GM23338 (cell line): ENCODE data around the gene SH3BP2. TPM values are rescaled to one million over a fixed set of nuclear protein-coding genes. Genes with fewer than 3 reads are reported as not detected.

Experiments used
- ATAC-seq: fragments of 200-7000 bp; cut with Tn5 transposase; 3 replicates; pipeline ENCODE4 v1.9.1; 2020
- DNase-seq: peaks from one replicate; pipeline ENCODE4 v3.0.0-alpha.2; 2015; ENCODE audit warnings: low spot score
- H2AFZ ChIP-seq: fragments of 200-600 bp; sonication (generic); 2 replicates; pipeline ENCODE4 v1.8.0; 2016; ENCODE audit warnings: antibody characterized with exemption, mild to moderate bottlenecking, moderate library complexity
- H3F3A ChIP-seq: fragments of 200-600 bp; sonication (generic); replicated peaks from 2 replicates; pipeline ENCODE4 v1.8.0; 2017; ENCODE audit warnings: antibody characterized with exemption, mixed run types, low read depth
- H3K27ac ChIP-seq: fragments of 200-600 bp; sonication (generic); 2 replicates; pipeline ENCODE4 v1.6.1; 2016; ENCODE audit warnings: low read depth
- H3K27me3 ChIP-seq: fragments of 200-600 bp; sonication (generic); 2 replicates; pipeline ENCODE4 v1.8.0; 2016; ENCODE audit warnings: mild to moderate bottlenecking, mixed run types, moderate library complexity; ENCODE audit not compliant: insufficient read depth
- H3K36me3 ChIP-seq: fragments of 200-600 bp; sonication (generic); 2 replicates; pipeline ENCODE4 v1.8.0; 2016; ENCODE audit warnings: mild to moderate bottlenecking; ENCODE audit not compliant: insufficient read depth
- H3K4me1 ChIP-seq: fragments of 200-600 bp; sonication (generic); 2 replicates; pipeline ENCODE4 v1.8.0; 2016; ENCODE audit warnings: mild to moderate bottlenecking, moderate library complexity; ENCODE audit not compliant: insufficient read depth
- H3K4me2 ChIP-seq: fragments of 200-600 bp; sonication (generic); 2 replicates; pipeline ENCODE4 v1.7.1; 2017; ENCODE audit warnings: mixed run types
- H3K4me3 ChIP-seq: fragments of 200-600 bp; sonication (generic); 2 replicates; pipeline ENCODE4 v1.6.1; 2016; ENCODE audit warnings: mixed run types
- H3K79me2 ChIP-seq: fragments of 200-600 bp; sonication (generic); replicated peaks from 2 replicates; pipeline ENCODE4 v1.8.0; 2017; ENCODE audit warnings: mild to moderate bottlenecking; ENCODE audit not compliant: insufficient read depth
- H3K9me2 ChIP-seq: fragments of 200-600 bp; sonication (generic); 2 replicates; pipeline ENCODE4 v1.8.0; 2017; ENCODE audit not compliant: insufficient read depth
- H4K20me1 ChIP-seq: fragments of 200-600 bp; sonication (generic); replicated peaks from 2 replicates; pipeline ENCODE4 v1.8.0; 2017; ENCODE audit warnings: mild to moderate bottlenecking; ENCODE audit not compliant: insufficient read depth
- H3K27ac Mint-ChIP-seq: 2 replicates; pipeline ENCODE4 v1.8.0; 2020; ENCODE audit warnings: inconsistent platforms, mild to moderate bottlenecking, moderate library complexity, mixed read lengths
- H3K27me3 Mint-ChIP-seq: 3 replicates; pipeline ENCODE4 v1.8.0; 2022; ENCODE audit warnings: low read depth, mild to moderate bottlenecking, moderate library complexity, mixed read lengths, inconsistent platforms; ENCODE audit not compliant: insufficient read depth, poor library complexity
- H3K36me3 Mint-ChIP-seq: 3 replicates; pipeline ENCODE4 v1.8.0; 2021; ENCODE audit warnings: low read depth, mild to moderate bottlenecking, inconsistent platforms, moderate library complexity, mixed read lengths
- H3K4me1 Mint-ChIP-seq: 3 replicates; pipeline ENCODE4 v1.8.0; 2020; ENCODE audit warnings: mild to moderate bottlenecking, inconsistent platforms, mixed read lengths
- H3K4me3 Mint-ChIP-seq: 3 replicates; pipeline ENCODE4 v1.8.0; 2021; ENCODE audit warnings: moderate library complexity, mild to moderate bottlenecking, inconsistent platforms, mixed read lengths
- H3K9me3 Mint-ChIP-seq: 3 replicates; pipeline ENCODE4 v1.8.0; 2020; ENCODE audit warnings: moderate library complexity, mild to moderate bottlenecking, inconsistent platforms, mixed read lengths
- CREB1 ChIP-seq: fragments of 250-450 bp; sonication (Bioruptor Pico); IDR thresholded peaks from 2 replicates; pipeline ENCODE4 v1.5.0; 2020; ENCODE audit warnings: low read depth, mild to moderate bottlenecking, moderate library complexity
- EZH2 ChIP-seq: fragments of 200-600 bp; sonication (generic); IDR thresholded peaks from one replicate; pipeline ENCODE4 v1.8.0; 2017; ENCODE audit warnings: antibody characterized with exemption, mild to moderate bottlenecking, low read depth; ENCODE audit not compliant: unreplicated experiment
- EZH2phosphoT487 ChIP-seq: fragments of 200-600 bp; sonication (generic); IDR thresholded peaks from one replicate; pipeline ENCODE4 v1.8.1; 2018; ENCODE audit warnings: antibody characterized with exemption; ENCODE audit not compliant: unreplicated experiment
- JUNB ChIP-seq: IDR thresholded peaks from one replicate; pipeline ENCODE4 v1.6.1; 2016; ENCODE audit warnings: antibody characterized with exemption; ENCODE audit not compliant: unreplicated experiment
- NANOG ChIP-seq: IDR thresholded peaks from 2 replicates; pipeline ENCODE4 v1.6.1; 2016; ENCODE audit warnings: antibody characterized with exemption, borderline replicate concordance
- POLR2AphosphoS5 ChIP-seq: IDR thresholded peaks from 2 replicates; pipeline ENCODE4 v1.6.1; 2016; ENCODE audit warnings: antibody characterized with exemption, low read depth
- STAT1 ChIP-seq: IDR thresholded peaks from one replicate; pipeline ENCODE4 v1.6.1; 2016; ENCODE audit warnings: antibody characterized with exemption; ENCODE audit not compliant: unreplicated experiment
- ZNF114 ChIP-seq: fragments of 250-450 bp; sonication (Bioruptor Pico); IDR thresholded peaks from 2 replicates; pipeline ENCODE4 v1.5.0; 2020; ENCODE audit warnings: mild to moderate bottlenecking, moderate library complexity
- ZNF331 ChIP-seq: fragments of 250-450 bp; sonication (Bioruptor Pico); IDR thresholded peaks from 2 replicates; pipeline ENCODE4 v1.5.0; 2020; ENCODE audit warnings: low read depth, mild to moderate bottlenecking, moderate library complexity
- polyA plus RNA-seq: library from polyadenylated mRNA; unstranded; fragments of >200 nt; fragmentation: Nextera tagmentation; extraction: Ambion mirVana; gene quantifications from 2 replicates; pipeline ENCODE4 v1.2.1, GENCODE V29; 2016
- total RNA-seq: library from RNA; depleted of rRNA; stranded (reverse); fragments of >200 nt; shearing (Covaris generic); gene quantifications from 2 replicates; pipeline ENCODE4 v1.2.3, GENCODE V29; 2014
- TF ChIP-seq, protein P1 (sequence below): fragments of 250-450 bp; sonication (Bioruptor Pico); IDR thresholded peaks from 2 replicates; pipeline ENCODE4 v1.5.0; 2020; ENCODE audit warnings: mild to moderate bottlenecking, moderate library complexity
- TF ChIP-seq, protein P2 (sequence below): IDR thresholded peaks from one replicate; pipeline ENCODE4 v1.6.1; 2018; ENCODE audit warnings: antibody characterized with exemption; ENCODE audit not compliant: unreplicated experiment
- TF ChIP-seq, protein P3 (sequence below), 2 experiments: fragments of 200-600 bp in 1 of 2; sonication (generic) in 1 of 2; conservative IDR thresholded peaks; 2 replicates each; pipeline versions ENCODE4 v1.5.1 to v1.6.1; 2016 to 2017; ENCODE audit warnings: antibody characterized with exemption in 2 of 2, low read depth in 2 of 2, mild to moderate bottlenecking in 2 of 2, moderate library complexity in 1 of 2
- TF ChIP-seq, protein P4 (sequence below): IDR thresholded peaks from 2 replicates; pipeline ENCODE4 v1.6.1; 2016; ENCODE audit warnings: antibody characterized with exemption

Gene SH3BP2
- total and polyA plus RNA-seq, 2 experiments from 2014 or later: 15.2 to 43.9 TPM

DNA sequence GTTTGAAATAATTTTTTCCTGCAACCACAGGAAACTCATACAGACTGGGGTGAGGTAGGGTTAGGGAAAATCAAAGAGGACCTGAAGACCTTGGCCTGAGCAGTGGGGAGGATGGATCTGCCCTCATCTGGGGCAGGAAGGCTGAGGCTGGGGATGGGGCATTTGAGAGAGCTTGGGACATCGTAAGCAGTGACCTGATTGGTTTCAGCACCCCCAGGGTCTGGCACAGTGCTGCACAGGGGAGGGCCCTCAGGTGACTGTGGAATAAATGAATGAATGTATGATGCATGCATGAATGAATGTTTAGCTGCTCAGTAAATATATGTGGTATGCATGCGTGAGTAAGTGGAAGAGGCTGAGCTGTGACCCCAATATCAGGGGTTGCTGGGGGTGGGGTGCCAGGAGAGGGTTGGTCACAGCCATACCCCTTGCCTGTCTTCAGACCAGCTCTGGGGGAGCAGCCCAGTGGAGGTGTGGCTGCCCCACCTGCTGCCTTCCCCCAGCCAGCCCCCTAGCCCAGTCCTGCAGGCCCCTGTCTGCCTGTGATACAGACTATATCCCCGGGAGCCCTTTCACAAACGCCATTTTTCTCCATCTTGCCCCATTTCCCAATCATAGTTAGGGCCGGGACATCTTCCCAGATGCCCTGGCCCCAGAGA lies 25.7 kb upstream of the SH3BP2 start:
- Mint-ChIP-seq H3K9me3 (peaks cover 6% of the 10 kb centered on the region; the same call in 2 of the 3 replicates), H3K4me1 (peaks cover 11% of the 10 kb centered on the region)
- no peak for ATAC-seq

More for the DNA sequence above, 25.7 kb upstream of the SH3BP2 start:
- no peak for DNase-seq
- H3K4me3 Mint-ChIP-seq: no peak overlapping the region
- peaks cover 11% of the 10 kb centered on the region; the same call in 1 of the 3 replicates for H3K36me3 Mint-ChIP-seq
- H2AFZ ChIP-seq: no peak overlapping the region
- H3K4me1 ChIP-seq: peaks cover 17% of the 10 kb centered on the region
- no peak overlapping the region for H3K27ac Mint-ChIP-seq
- no peak overlapping the region for H3K27ac ChIP-seq
- no peak for TF ChIP-seq CREB1 (CRISPR knock-in tag)
- TF ChIP-seq, protein P1, sequence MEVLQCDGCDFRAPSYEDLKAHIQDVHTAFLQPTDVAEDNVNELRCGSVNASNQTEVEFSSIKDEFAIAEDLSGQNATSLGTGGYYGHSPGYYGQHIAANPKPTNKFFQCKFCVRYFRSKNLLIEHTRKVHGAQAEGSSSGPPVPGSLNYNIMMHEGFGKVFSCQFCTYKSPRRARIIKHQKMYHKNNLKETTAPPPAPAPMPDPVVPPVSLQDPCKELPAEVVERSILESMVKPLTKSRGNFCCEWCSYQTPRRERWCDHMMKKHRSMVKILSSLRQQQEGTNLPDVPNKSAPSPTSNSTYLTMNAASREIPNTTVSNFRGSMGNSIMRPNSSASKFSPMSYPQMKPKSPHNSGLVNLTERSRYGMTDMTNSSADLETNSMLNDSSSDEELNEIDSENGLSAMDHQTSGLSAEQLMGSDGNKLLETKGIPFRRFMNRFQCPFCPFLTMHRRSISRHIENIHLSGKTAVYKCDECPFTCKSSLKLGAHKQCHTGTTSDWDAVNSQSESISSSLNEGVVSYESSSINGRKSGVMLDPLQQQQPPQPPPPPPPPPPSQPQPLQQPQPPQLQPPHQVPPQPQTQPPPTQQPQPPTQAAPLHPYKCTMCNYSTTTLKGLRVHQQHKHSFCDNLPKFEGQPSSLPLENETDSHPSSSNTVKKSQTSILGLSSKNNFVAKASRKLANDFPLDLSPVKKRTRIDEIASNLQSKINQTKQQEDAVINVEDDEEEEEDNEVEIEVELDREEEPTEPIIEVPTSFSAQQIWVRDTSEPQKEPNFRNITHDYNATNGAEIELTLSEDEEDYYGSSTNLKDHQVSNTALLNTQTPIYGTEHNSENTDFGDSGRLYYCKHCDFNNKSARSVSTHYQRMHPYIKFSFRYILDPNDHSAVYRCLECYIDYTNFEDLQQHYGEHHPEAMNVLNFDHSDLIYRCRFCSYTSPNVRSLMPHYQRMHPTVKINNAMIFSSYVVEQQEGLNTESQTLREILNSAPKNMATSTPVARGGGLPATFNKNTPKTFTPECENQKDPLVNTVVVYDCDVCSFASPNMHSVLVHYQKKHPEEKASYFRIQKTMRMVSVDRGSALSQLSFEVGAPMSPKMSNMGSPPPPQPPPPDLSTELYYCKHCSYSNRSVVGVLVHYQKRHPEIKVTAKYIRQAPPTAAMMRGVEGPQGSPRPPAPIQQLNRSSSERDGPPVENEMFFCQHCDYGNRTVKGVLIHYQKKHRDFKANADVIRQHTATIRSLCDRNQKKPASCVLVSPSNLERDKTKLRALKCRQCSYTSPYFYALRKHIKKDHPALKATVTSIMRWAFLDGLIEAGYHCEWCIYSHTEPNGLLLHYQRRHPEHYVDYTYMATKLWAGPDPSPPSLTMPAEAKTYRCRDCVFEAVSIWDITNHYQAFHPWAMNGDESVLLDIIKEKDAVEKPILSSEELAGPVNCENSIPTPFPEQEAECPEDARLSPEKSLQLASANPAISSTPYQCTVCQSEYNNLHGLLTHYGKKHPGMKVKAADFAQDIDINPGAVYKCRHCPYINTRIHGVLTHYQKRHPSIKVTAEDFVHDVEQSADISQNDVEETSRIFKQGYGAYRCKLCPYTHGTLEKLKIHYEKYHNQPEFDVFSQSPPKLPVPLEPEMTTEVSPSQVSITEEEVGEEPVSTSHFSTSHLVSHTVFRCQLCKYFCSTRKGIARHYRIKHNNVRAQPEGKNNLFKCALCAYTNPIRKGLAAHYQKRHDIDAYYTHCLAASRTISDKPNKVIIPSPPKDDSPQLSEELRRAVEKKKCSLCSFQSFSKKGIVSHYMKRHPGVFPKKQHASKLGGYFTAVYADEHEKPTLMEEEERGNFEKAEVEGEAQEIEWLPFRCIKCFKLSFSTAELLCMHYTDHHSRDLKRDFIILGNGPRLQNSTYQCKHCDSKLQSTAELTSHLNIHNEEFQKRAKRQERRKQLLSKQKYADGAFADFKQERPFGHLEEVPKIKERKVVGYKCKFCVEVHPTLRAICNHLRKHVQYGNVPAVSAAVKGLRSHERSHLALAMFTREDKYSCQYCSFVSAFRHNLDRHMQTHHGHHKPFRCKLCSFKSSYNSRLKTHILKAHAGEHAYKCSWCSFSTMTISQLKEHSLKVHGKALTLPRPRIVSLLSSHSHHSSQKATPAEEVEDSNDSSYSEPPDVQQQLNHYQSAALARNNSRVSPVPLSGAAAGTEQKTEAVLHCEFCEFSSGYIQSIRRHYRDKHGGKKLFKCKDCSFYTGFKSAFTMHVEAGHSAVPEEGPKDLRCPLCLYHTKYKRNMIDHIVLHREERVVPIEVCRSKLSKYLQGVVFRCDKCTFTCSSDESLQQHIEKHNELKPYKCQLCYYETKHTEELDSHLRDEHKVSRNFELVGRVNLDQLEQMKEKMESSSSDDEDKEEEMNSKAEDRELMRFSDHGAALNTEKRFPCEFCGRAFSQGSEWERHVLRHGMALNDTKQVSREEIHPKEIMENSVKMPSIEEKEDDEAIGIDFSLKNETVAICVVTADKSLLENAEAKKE (CRISPR knock-in tag): no peak
- no peak for TF ChIP-seq JUNB
- TF ChIP-seq ZNF331 (CRISPR knock-in tag): no peak
- TF ChIP-seq EZH2phosphoT487: no peak
- TF ChIP-seq ZNF114 (CRISPR knock-in tag): no peak
- TF ChIP-seq, protein P2, sequence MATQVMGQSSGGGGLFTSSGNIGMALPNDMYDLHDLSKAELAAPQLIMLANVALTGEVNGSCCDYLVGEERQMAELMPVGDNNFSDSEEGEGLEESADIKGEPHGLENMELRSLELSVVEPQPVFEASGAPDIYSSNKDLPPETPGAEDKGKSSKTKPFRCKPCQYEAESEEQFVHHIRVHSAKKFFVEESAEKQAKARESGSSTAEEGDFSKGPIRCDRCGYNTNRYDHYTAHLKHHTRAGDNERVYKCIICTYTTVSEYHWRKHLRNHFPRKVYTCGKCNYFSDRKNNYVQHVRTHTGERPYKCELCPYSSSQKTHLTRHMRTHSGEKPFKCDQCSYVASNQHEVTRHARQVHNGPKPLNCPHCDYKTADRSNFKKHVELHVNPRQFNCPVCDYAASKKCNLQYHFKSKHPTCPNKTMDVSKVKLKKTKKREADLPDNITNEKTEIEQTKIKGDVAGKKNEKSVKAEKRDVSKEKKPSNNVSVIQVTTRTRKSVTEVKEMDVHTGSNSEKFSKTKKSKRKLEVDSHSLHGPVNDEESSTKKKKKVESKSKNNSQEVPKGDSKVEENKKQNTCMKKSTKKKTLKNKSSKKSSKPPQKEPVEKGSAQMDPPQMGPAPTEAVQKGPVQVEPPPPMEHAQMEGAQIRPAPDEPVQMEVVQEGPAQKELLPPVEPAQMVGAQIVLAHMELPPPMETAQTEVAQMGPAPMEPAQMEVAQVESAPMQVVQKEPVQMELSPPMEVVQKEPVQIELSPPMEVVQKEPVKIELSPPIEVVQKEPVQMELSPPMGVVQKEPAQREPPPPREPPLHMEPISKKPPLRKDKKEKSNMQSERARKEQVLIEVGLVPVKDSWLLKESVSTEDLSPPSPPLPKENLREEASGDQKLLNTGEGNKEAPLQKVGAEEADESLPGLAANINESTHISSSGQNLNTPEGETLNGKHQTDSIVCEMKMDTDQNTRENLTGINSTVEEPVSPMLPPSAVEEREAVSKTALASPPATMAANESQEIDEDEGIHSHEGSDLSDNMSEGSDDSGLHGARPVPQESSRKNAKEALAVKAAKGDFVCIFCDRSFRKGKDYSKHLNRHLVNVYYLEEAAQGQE: no peak
- TF ChIP-seq EZH2: no peak
- TF ChIP-seq POLR2AphosphoS5: no peak
- TF ChIP-seq STAT1: no peak
- no peak for TF ChIP-seq NANOG
- TF ChIP-seq, protein P3, sequence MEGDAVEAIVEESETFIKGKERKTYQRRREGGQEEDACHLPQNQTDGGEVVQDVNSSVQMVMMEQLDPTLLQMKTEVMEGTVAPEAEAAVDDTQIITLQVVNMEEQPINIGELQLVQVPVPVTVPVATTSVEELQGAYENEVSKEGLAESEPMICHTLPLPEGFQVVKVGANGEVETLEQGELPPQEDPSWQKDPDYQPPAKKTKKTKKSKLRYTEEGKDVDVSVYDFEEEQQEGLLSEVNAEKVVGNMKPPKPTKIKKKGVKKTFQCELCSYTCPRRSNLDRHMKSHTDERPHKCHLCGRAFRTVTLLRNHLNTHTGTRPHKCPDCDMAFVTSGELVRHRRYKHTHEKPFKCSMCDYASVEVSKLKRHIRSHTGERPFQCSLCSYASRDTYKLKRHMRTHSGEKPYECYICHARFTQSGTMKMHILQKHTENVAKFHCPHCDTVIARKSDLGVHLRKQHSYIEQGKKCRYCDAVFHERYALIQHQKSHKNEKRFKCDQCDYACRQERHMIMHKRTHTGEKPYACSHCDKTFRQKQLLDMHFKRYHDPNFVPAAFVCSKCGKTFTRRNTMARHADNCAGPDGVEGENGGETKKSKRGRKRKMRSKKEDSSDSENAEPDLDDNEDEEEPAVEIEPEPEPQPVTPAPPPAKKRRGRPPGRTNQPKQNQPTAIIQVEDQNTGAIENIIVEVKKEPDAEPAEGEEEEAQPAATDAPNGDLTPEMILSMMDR (conservative IDR thresholded peaks at IDR 0.05; ENCODE audit: low read depth in 2 of 2): no peak
- TF ChIP-seq, protein P4, sequence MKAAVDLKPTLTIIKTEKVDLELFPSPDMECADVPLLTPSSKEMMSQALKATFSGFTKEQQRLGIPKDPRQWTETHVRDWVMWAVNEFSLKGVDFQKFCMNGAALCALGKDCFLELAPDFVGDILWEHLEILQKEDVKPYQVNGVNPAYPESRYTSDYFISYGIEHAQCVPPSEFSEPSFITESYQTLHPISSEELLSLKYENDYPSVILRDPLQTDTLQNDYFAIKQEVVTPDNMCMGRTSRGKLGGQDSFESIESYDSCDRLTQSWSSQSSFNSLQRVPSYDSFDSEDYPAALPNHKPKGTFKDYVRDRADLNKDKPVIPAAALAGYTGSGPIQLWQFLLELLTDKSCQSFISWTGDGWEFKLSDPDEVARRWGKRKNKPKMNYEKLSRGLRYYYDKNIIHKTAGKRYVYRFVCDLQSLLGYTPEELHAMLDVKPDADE: no peak
- H3K36me3 ChIP-seq: no peaks in the 10 kb centered on the region
- H4K20me1 ChIP-seq: no peaks in the 10 kb centered on the region
- H3K9me2 ChIP-seq: no peaks in the 10 kb centered on the region
- no peaks in the 10 kb centered on the region for H3K27me3 ChIP-seq
- no peak overlapping the region for H3K4me3 ChIP-seq
- H3K4me2 ChIP-seq: no peak overlapping the region
- no peaks in the 10 kb centered on the region for H3K79me2 ChIP-seq
- H3F3A ChIP-seq: 0 out of 2 replicates have a peak, but pooled peaks cover 3% of the 10 kb centered on the region
- peaks cover 9% of the 10 kb centered on the region for H3K27me3 Mint-ChIP-seq
